DOHH2 (cell line): Measurements from ENCODE around the gene AJAP1.
A peak's percentile ranks its signal among the peaks of the same experiment; 100 is the strongest.

Source experiments
- H3F3A ChIP-seq: fragments of 200-600 bp; sonication (generic), shearing (Covaris generic); 2 replicates; pipeline ENCODE4 v1.6.0; 2016; ENCODE audit warnings: antibody characterized with exemption, mild to moderate bottlenecking; ENCODE audit not compliant: control insufficient read depth, insufficient read depth
- H3K27ac ChIP-seq: fragments of 200-600 bp; sonication (generic); 2 replicates; pipeline ENCODE4 v1.5.1; 2014; ENCODE audit warnings: low read depth, mild to moderate bottlenecking, low read length, moderate library complexity
- H3K27me3 ChIP-seq: fragments of 200-600 bp; sonication (generic); 2 replicates; pipeline ENCODE4 v1.6.1; 2014; ENCODE audit warnings: mild to moderate bottlenecking, low read length, mixed read lengths; ENCODE audit not compliant: control insufficient read depth
- H3K36me3 ChIP-seq: fragments of 200-600 bp; sonication (generic); 2 replicates; pipeline ENCODE4 v1.6.1; 2014; ENCODE audit warnings: mild to moderate bottlenecking, low read length, moderate library complexity, mixed read lengths; ENCODE audit not compliant: control insufficient read depth
- H3K4me1 ChIP-seq: fragments of 200-600 bp; sonication (generic); 2 replicates; pipeline ENCODE4 v1.6.1; 2014; ENCODE audit warnings: mild to moderate bottlenecking, low read length, mixed read lengths; ENCODE audit not compliant: control insufficient read depth
- H3K4me2 ChIP-seq: fragments of 200-600 bp; sonication (generic); 2 replicates; pipeline ENCODE4 v1.6.0; 2014; ENCODE audit warnings: mild to moderate bottlenecking, low read length, moderate library complexity
- H3K4me3 ChIP-seq: fragments of 200-600 bp; sonication (generic); 2 replicates; pipeline ENCODE4 v1.5.1; 2014; ENCODE audit warnings: mild to moderate bottlenecking, low read length, mixed read lengths
- H3K79me2 ChIP-seq: fragments of 200-600 bp; sonication (generic); 2 replicates; pipeline ENCODE4 v1.6.1; 2014; ENCODE audit warnings: mild to moderate bottlenecking, low read length, mixed read lengths; ENCODE audit not compliant: control insufficient read depth
- H3K9me2 ChIP-seq: fragments of 200-600 bp; sonication (generic); replicated peaks from 2 replicates; pipeline ENCODE4 v1.6.1; 2014; ENCODE audit warnings: mild to moderate bottlenecking, low read length, mixed read lengths; ENCODE audit not compliant: control insufficient read depth
- H3K9me3 ChIP-seq: fragments of 200-600 bp; sonication (generic); 2 replicates; pipeline ENCODE4 v1.6.1; 2014; ENCODE audit warnings: antibody characterized with exemption, low read length, mixed read lengths; ENCODE audit not compliant: control insufficient read depth, insufficient read depth
- H4K20me1 ChIP-seq: fragments of 200-600 bp; sonication (generic); 2 replicates; pipeline ENCODE4 v1.6.0; 2014; ENCODE audit warnings: low read depth, mild to moderate bottlenecking, antibody characterized with exemption, low read length, moderate library complexity; ENCODE audit not compliant: control insufficient read depth, insufficient read depth
- EZH2phosphoT487 ChIP-seq: fragments of 200-600 bp; sonication (generic); IDR thresholded peaks from 2 replicates; pipeline ENCODE4 v1.6.1; 2017; ENCODE audit warnings: borderline replicate concordance, mild to moderate bottlenecking, antibody characterized with exemption, low read length, moderate library complexity, mixed read lengths
- TF ChIP-seq, protein P1 (sequence below): fragments of 200-600 bp; sonication (generic); IDR thresholded peaks from one replicate; pipeline ENCODE4 v1.5.1; 2014; ENCODE audit warnings: antibody characterized with exemption, mild to moderate bottlenecking, low read depth, low read length; ENCODE audit not compliant: poor library complexity, severe bottlenecking

Gene AJAP1

DNA sequence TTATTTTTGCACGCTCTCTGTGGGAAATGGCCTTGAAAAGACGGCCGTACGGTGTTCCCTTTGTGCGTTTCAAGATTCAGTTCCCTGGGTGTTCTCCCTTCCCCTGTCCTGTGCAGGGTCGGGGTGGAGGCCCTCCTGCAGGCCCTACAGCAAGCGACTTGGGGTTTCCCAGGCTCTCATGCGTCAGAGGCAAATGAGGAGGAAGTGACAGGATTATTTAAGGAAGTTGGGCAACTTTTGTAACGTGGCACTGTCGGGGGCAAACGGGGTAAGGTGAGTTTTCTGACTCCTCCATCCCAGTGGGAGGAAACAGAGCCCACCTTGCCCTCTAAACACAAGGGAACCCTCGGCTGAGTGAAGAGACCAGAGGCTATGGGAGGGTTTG lies 16.1 kb upstream of the AJAP1 start:
- H3K4me2 ChIP-seq, result peak overlapping the region; percentile 25; the same call in 1 of the 2 replicates
- no peaks in the 10 kb centered on the region for H3K9me3 ChIP-seq

DNA sequence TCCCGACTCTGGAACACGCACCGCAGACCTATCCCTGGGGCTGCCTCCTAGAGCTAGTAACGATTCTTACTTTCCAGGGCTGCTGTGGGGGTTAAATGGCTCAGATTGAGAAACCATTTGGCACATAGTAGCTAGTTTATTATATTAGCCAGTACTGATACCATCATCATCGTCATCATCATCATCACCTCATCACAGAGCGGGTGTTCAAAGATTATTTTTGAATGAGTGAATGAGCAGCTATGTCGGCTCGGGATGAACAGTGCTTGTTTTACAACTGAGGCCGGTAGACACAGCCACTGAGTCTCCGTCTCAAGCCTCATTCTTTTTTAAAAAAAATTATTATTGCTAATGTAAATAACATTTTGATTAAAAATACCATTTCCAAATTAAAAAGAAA lies 13.5 kb upstream of the AJAP1 start:
- H3K9me3 ChIP-seq, result no peaks in the 10 kb centered on the region
- H3K4me3 ChIP-seq, result no peak overlapping the region
- H3K36me3 ChIP-seq, result no peaks in the 10 kb centered on the region
- no peaks in the 10 kb centered on the region for H3K79me2 ChIP-seq
- no peak overlapping the region for H3K27ac ChIP-seq
- H3K4me1 ChIP-seq, result peaks cover 18% of the 10 kb centered on the region
- no peak overlapping the region for H3K4me2 ChIP-seq
- H3K9me2 ChIP-seq, result no peaks in the 10 kb centered on the region
- H3F3A ChIP-seq, result no peaks in the 10 kb centered on the region
- H4K20me1 ChIP-seq, result no peaks in the 10 kb centered on the region
- no peak for TF ChIP-seq EZH2phosphoT487
- TF ChIP-seq, protein P1, sequence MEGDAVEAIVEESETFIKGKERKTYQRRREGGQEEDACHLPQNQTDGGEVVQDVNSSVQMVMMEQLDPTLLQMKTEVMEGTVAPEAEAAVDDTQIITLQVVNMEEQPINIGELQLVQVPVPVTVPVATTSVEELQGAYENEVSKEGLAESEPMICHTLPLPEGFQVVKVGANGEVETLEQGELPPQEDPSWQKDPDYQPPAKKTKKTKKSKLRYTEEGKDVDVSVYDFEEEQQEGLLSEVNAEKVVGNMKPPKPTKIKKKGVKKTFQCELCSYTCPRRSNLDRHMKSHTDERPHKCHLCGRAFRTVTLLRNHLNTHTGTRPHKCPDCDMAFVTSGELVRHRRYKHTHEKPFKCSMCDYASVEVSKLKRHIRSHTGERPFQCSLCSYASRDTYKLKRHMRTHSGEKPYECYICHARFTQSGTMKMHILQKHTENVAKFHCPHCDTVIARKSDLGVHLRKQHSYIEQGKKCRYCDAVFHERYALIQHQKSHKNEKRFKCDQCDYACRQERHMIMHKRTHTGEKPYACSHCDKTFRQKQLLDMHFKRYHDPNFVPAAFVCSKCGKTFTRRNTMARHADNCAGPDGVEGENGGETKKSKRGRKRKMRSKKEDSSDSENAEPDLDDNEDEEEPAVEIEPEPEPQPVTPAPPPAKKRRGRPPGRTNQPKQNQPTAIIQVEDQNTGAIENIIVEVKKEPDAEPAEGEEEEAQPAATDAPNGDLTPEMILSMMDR, result no peak
- 0 out of 2 replicates have a peak, but pooled peaks cover 3% of the 10 kb centered on the region for H3K27me3 ChIP-seq

More for the DNA sequence above, 16.1 kb upstream of the AJAP1 start:
- Histone ChIP-seq H3K4me3 (0 out of 2 replicates have a peak overlapping the region, but pooled peaks have one; percentile 0), H3K9me2 (no peaks in the 10 kb centered on the region), H3K4me1 (peaks cover 10% of the 10 kb centered on the region), H3K27ac (no peak overlapping the region), H3F3A (no peaks in the 10 kb centered on the region), H3K27me3 (0 out of 2 replicates have a peak, but pooled peaks cover 1% of the 10 kb centered on the region), H3K79me2 (no peaks in the 10 kb centered on the region), H4K20me1 (no peaks in the 10 kb centered on the region), H3K36me3 (no peaks in the 10 kb centered on the region)
- TF ChIP-seq EZH2phosphoT487, result no peak
- TF ChIP-seq, protein P1, result no peak

DNA sequence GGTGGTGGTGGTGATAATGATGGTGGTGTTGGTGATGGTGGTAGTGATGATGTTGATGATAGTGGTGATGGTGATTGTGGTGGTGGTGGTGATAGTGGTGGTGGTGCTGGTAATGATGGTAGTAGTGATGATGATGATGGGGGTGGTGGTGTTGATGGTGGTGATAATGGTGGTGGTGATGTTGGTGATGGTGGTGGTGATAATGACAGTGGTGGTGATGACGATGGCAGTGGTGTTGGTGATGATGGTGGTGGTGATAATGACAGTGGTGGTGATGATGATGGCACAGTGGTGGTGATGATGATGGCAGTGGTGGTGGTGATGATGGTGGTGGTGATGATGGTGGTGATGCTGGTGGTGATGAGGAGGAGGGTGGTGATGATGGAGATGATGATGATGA lies 7.0 kb upstream of the AJAP1 start:
- Histone ChIP-seq H3K4me2 (no peak overlapping the region), H3K79me2 (no peaks in the 10 kb centered on the region), H3K27ac (no peak overlapping the region), H3K9me3 (no peaks in the 10 kb centered on the region; the same call in 1 of the 2 replicates), H4K20me1 (no peaks in the 10 kb centered on the region), H3K36me3 (no peaks in the 10 kb centered on the region), H3F3A (no peaks in the 10 kb centered on the region), H3K4me1 (peaks cover 22% of the 10 kb centered on the region), H3K4me3 (no peak overlapping the region), H3K27me3 (0 out of 2 replicates have a peak, but pooled peaks cover 3% of the 10 kb centered on the region), H3K9me2 (no peaks in the 10 kb centered on the region)
- TF ChIP-seq, protein P1, result no peak
- TF ChIP-seq EZH2phosphoT487, result no peak
